Stimulated activated CD4-positive, alpha-beta T cell treated with anti-CD3 and anti-CD28 coated beads, Interleukin-12 subunit alpha, Interleukin-12 subunit beta, amount 100 ng/mL, for 48 hours (primary cell): ENCODE data around the gene C20orf173.
"Not testable (repeated sequence)": the region's sequence is repeated elsewhere in the genome, so short reads cannot be mapped to it uniquely, and the experiment has no call there.

ENCODE experiments used
- DNase-seq, 3 donors: peaks; one replicate each; pipeline ENCODE4 v3.0.0-alpha.2; 2020; ENCODE audit warnings: low read depth in 2 of 3, low spot score in 1 of 3

C20orf173 gene, protein sequence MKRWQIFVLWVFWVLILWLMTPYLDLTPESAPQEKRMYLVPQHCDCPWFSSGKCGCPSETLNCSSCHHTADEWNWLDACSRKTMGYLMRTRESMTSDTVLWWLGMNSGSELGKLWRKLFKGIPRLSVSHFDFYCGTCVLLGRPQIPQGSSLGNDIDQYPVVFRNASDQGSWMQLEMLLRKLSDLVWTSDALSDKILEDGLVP

DNA sequence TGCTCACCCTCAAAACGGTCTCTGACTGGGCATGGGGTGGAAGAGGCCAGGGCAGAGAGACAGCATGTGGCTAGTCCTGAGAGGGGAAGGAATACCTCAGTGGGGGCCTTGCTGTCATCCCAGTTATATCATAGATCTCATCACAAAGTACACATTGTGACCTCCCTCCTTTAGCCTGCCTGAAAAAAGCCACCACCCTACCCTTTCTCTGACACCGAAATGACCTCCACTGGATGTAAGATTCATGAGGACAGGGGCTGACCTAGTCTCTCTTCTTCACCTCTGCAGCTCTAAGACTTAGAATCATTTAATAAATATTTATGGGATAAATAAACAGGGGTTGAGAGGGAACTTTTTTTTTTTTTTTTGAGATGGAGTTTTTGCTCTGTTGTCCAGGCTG, at the start of gene C20orf173:
Gene C20orf173, minus strand, starts transcription at position 101 of the 400 bp plus-strand sequence. CDS start 279 bp downstream, outside the sequence.
- no peak for DNase-seq

DNA sequence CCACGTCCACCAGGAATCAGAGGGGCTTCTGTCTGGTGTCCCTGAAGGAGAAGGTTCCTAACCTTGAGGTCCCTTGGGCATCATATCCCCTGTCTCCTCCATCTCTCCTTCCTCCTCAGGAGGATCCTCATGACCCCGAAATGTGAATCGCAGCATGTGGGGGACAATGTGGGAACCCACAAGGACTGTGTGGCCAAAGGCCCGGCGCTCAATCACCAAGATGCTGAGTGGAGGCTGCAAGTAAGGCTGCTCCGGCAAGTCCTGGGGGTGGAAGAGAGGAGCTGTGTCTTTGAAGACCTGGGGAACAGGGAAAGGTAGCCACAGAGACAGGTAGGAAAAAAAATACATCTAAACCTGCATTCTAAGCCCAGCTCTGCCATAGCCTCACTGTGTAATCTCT, 49.7 kb upstream of the C20orf173 start:
- no peak for DNase-seq

DNA sequence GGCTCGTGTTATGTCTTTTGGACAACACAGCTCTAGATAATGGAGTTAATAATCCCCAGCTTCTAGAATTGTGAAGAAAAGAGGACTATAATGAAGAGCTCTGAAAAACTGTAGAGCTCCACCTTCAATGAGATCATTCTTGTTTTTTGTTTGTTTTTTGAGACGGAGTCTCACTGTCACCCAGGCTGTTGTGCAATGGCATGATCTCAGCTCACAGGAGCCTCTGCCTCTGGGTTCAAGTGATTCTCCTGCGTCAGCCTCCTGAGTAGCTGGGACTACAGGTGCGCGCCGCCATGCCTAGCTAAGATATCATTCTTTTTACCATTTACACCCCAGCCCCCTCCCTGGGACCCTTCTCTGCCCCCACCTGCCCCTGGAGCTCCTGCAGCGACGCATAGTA, 49.0 kb upstream of the C20orf173 start:
- DNase-seq, result no peak

DNA sequence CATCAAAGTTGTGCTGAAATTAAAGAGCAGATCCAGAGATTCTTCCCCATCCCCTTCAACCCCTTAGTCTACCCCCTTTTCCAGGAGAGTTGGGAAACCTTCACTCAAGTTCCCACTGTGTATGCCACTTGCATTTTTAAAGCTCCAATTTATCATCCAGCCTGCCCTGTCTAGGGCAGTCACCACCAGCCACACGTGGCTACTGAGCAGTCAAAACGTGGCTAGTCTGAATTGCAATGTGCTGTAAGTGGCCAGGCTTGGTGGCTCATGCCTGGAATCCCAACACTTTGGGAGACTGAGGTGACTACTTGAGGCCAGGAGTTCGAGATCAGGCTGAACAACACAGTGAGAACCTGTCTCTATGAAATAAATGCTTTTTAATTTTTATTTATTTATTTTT, 47.4 kb upstream of the C20orf173 start:
- DNase-seq, result no peak

DNA sequence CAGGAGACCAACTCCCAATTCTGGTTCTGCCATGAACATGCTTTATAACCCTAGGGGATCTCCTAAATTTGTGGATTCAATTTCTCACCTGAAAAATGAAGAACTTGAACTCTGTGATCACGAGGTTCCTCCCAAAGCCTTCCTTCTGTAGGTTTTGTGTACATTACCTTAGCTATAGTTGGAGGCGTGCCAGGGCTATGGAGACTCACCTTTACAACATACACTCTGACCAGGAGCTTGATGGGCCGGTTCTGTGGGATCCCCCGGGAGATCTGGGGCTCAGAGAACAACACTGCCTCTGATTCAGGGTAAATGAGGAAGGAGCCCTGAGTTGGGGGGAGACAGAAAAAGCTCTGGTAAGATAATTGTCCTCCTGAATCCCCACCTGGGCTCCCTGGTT, 46.5 kb upstream of the C20orf173 start:
- no peak for DNase-seq

DNA sequence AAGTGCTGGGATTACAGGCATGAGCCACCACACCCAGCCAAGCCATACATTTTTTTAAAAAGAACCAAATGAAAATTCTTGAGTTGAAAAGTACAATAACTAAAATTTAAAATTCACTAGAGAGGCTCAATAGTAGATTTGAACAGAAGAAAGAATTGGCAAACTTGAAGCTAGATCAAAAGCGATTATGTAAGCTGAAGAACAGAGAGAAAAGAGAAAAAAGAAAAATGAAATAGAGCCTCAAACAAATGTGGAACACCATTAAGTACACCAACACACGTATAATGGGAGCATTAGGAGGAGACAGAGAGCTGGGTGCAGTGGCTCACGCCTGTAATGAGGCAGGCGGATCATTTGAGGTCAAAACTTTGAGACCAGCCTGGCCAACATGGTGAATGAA, 43.4 kb upstream of the C20orf173 start:
- no peak for DNase-seq

DNA sequence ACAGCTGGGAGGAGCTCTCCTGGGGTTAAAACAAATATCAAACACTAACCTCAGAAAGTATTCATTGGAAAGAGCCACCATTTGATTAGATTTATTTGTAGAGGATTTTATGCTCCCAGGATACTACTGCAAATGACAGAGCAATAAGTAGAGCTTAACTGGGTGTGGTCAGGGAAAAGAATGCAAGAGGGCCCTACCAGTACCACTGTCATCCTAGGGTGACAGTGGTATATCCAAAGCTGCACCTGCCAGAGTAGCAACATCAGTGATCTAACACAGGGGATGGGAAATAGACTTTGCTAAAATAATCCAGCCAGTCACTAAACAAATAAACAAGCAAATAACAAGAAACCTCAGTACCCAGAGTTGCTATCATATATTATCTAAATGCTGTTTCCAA, 42.1 kb upstream of the C20orf173 start:
- no peak for DNase-seq

DNA sequence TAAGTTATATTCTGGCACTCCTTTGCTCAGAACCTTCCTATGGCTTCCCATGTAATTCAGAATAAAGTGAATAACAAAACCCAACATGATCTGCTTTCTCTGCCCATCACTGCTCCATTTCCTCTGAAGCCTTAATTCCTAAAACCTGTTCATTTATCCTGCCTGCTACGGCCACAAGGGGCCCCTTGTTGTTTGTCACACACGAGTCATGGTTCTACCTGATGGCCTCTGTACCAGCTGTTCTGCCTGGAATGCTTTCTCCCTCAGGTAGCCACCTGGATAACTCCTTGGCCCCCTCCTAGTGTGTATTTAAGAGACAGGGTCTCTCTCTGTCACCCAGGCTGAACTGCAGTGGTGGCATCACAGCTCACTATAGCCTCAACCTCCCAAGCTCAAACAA, 39.2 kb upstream of the C20orf173 start:
- DNase-seq, result no peak

DNA sequence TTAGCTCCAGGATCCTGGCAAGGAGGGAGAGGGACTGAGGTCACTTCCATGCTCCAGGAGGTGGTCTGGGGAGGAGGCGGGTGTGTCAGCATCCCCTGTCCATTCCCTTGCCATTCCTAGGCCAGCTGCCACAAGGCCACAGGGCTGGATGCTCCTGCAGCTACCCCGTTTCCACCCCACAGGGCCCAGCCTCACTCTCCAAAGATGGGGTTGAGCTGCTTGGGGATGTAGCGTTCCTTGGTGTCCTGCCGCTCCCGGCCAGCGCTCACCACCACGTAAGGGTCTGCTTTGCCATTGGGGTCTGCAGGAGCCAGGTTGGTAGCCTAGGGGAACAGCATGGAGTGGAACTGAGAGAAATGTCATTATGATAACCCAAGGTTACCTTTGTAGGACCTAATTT, 35.5 kb upstream of the C20orf173 start:
- no peak for DNase-seq

DNA sequence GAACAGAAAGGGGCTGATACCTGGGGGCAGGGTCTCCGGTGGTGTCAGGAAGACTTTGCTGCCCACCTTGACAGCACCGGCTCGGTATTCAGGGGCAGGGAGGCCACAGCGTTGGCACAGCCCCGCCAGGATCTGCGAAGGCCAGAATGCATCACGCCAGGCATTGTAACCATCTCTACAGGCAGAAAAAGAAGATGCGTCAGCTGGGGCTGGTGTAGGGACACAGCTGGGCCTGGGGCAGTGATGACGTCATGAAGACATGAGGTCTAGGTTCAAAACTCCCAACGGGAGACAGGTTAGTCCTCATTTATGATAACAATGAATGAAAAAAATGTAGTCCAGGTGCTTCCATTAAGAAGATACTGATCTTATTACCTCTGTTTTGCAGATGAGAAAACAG, 34.4 kb upstream of the C20orf173 start:
- DNase-seq, result no peak

DNA sequence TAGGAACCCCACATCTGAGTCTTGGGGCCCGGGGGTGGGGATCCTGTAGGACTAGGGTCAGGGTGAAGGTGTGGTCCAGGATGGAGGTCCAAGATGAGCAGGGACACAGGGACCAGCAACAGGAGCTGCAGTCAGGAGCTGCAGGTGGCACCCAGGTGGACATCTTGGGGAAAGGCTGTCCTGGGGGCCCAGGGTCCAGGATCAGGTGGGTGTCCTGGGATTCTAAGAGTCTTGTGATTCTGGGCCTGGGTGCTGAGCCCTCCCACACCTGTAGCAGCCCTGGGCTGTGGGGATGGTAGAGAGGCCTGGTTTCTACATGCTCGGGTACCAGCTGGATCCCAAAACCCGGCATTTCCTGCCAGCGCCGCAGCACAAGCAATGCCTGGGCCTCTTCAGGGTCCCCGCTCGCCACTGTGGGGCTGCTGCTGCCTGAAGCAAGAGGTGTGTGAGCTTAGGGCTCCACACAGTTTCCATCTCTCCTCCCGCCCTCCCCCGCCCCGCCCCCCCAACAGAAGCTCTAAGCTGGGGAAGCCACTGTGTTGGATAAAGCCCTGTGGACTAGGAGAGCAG, 33.2 kb upstream of the C20orf173 start:
- DNase-seq, result no peak

DNA sequence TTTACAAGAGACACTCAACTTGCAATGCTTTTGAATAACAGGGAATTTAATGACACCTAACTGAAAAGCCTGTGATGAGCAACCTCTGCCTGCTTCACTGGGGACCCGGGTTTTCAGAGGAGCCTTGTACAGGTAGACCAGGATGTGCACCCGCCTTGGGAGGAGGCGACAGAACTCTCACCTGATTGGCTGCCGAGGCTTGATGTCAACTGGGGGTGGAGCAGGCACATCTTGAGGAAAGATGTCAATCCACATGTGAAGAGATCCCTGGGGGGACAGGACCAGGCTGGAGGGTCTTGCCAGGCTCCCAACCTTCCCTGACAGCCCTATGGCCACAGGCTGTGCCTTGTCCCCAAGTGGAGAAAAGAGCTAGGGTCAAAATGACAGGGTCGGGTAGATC, 32.2 kb upstream of the C20orf173 start:
- DNase-seq, result no peak

DNA sequence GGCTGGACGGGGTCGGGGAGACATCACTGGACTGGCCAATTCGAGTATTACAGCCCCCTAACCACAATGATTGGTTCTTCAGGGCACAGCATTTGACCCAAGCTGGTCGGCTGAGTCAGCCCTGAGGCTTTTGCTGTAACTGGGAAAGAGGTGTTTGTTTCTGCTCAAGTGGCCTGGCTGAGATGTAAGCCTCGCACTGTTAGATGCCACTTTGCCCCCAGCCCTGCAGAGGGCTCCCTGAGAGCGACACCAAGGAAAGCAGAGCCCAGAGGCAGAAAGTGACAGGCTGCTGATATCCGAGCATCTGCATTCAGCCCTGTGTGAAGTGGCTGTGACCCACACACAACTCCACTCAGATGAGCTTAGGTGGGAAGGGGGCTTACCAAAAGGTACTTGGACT, 31.8 kb upstream of the C20orf173 start:
- no peak for DNase-seq

DNA sequence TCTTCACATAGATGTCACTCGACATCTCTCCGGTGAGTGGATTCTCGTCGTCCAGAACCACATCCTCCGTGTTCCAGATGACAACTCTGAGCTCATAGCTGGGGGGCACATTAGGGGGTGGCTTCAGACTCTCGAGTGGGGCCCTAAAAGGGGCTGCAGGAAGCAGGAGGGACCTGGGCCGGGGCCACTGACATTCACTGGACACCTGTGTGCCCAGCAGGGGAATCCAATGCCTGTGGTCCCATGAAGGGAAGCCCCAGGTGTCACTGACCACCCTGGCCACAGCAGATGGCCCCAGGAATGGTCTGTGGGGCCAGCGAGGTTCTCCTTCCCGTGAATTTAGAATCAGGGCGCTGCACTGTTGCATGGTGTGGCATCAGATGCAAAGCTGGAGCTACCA, 31.1 kb upstream of the C20orf173 start:
- no peak for DNase-seq

DNA sequence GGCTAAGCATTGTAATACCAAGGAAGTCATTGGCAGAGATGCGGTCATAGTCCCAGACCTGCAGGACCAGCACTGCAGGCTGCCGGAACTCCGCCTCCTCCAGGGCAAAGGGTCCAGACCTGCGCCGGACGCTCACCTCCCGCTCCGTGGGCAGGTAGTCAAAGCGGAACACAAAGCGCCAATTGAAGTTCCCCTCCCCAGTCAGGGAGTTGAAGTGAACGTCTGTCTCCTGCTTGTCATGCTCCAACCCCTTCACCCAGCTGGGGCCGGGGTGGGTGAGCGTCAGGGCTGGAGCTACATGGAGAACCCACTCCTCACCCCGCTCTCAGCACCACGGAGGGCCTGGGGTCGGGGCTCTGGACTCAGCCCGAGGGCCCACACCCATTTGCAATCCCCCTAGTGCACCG, 30.7 kb upstream of the C20orf173 start:
- no peak for DNase-seq

DNA sequence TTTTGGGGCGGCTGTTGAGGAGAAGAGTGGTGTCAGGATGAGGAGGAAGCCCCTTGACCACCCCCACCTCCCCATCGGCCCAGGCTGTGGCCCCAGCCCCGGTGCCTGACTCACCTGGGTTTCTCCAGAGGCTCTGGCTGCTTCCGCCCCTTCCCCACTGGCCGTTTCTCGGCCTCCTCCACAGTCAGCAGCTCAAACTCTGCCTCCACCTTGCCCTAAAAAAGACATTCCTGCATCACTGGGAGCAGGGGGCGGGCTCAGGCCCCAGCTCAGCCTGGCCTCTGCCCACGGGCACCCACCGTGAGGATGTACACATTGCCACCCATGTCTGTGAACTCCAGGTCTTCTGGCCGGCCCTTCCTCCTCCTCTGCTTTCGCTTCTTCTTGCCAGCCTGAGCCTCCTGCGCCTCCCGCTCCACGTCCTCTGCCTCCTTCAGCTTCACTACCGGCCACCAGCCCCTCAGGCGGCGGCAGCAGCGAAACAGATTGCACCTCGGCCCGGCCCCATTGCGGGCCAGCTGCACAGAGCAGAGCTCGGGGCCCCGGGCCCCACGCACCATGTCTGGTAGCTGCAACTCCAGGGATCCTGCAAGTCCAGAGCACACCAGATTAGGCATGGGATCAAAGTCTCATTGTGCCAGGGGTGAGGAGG, 29.7 kb upstream of the C20orf173 start:
- no peak for DNase-seq

DNA sequence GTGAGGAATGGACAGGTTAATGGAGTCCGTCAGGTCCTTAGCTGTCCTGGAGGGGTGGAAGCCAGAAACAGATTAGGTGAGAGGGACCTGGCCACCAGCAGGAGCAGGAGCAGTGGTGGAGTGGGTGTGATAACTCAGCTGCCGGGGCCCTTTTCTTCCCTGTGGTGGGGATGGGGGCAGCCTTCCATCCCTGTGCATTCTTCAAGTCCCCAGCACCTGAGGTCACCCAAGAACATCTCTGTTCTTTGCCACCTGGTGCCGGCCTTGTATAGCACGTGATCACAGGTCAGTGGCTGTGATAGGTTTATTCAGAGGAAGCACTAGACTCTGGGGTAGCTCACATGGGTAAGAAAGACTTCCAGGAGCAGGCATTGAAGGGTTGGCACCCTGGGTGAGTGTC, 29.0 kb upstream of the C20orf173 start:
- DNase-seq, result no peak

DNA sequence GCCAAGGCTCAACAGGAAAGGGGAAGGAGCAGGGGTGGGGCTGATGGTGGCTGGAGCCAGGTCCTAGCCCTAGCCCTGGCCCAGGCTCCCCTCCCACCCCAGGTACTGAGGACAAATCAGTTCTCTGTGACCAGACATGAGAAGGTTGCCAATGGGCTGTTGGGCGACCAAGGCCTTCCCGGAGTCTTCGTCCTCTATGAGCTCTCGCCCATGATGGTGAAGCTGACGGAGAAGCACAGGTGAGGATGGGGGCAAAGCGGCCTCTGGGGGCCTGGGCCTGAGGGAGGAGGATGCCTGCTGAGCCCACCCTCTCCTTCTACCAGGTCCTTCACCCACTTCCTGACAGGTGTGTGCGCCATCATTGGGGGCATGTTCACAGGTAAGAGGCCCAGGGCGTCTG, 27.4 kb upstream of the C20orf173 start:
- DNase-seq, result no peak

DNA sequence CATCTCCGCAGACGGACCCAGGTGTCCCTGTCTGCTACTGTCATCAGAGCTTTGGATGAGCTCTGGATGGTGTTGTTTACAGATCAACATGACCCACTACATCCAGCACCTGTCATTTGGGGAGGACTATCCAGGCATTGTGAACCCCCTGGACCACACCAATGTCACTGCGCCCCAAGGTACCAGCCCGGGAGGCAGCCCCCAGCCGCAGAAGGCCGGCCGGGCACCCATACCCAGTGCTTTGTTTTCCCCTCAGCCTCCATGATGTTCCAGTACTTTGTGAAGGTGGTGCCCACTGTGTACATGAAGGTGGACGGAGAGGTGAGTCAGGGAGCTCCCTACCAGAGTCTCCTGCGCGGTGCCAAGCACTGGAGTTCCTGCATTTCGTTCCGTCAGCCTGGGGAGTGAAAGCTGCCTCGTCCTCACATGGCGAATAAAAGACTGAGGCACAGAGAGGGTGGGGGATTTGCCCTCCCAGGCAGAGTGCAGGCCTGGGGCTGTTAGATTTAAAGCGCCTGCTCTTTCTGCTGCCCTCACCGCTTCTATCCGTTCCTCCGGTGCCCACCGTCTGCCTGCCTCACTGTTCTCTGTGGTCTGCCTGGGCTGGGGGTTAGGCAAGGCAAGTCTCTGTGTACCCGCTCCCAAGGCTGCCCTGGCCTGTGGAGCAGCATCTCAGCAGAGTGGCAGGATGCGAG, 26.6 kb upstream of the C20orf173 start:
- DNase-seq, result no peak

DNA sequence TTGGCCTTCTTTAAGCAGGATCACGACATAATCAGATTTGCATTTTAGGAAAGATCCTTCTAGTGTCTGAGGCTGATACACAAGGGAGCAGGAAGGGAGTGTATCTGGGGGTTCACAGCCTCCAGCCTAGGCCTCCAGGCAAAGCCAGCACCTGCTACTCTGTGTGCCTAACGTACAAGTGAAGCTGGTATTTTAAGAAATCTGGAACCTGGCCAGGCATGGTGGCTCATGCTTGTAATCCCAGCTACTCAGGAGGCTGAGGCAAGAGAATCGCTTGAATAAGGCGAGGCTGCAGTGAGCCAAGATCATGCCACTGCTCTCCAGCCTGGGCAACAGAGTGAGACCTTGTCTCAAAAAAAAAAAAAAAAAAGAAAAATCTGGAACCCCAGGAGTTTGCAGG, 26.0 kb upstream of the C20orf173 start:
- DNase-seq, result not testable (repeated sequence)

DNA sequence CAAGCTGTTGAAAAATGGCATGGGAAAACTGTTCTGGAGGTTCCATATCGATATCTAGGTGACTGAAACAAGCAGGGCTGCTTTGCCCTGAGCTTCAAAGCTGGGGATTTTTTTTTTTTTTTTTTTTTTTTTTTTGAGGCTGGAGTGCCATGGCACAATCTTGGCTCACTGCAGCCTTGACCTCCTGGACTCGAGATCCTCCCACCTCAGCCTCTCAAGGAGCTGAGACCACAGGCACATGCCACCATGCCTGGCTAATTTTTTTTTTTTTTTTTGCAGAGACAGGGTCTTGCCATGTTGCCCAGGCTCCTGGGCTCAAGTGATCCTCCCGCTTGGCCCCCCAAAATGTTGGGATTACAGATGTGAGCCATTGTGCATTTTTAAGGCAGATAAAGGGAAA, 23.5 kb upstream of the C20orf173 start:
- DNase-seq, result no peak

DNA sequence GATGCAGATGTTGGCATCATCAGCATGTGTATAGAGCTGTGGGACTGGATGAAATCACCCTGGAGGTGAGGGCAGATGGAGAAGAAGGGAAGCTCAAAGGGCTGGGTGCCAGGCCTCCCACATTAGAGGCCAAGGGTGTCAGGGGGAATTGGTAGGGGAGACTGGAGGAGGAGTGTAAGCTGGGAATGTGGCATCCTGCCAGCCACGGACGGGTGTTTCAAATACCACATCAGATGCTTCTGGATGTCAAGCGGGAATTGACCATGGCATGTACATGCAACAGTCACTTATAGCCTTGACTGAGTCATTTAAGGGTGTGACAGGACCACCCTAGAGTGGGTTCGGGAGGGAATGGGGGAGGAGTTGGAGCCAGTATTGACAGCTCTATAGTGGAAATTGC, 22.1 kb upstream of the C20orf173 start:
- no peak for DNase-seq
